EL (cell line): ENCODE measurements around the gene NDUFAB1.
"Not testable (repeated sequence)": the region's sequence is repeated elsewhere in the genome, so short reads cannot be mapped to it uniquely, and the experiment has no call there.

Experiments used
- DNase-seq: peaks from one replicate; pipeline ENCODE4 v3.0.0-alpha.2; 2016

NDUFAB1 gene

GRCh38 chr16:23544436-23544835 is 51.7 kb downstream of the NDUFAB1 start:
- DNase-seq: no peak

GRCh38 chr16:23540817-23541178 is 55.3 kb downstream of the NDUFAB1 start:
- DNase-seq: not testable (repeated sequence)

- no peak for DNase-seq
Measured at GRCh38 chr16:23539984-23540816, 55.9 kb downstream of the NDUFAB1 start.

GRCh38 chr16:23538919-23539278 is 57.2 kb downstream of the NDUFAB1 start:
- no peak for DNase-seq

GRCh38 chr16:23537390-23537789 is 58.7 kb downstream of the NDUFAB1 start:
- DNase-seq: no peak

- no peak for DNase-seq
Measured at GRCh38 chr16:23535901-23536300, 60.2 kb downstream of the NDUFAB1 start.

GRCh38 chr16:23534868-23535860 is 61.0 kb downstream of the NDUFAB1 start:
- no peak for DNase-seq

GRCh38 chr16:23532448-23532847 is 63.7 kb downstream of the NDUFAB1 start:
- no peak for DNase-seq
